ENCODE results near the gene POLR1C.

GRCh38 chr6:43510827-43511163 lies 6.1 kb upstream of the POLR1C start:
- no peak for TF ChIP-seq POLR2AphosphoS5 (IDR thresholded peaks at IDR 0.05; ENCODE audit: low read depth, low read length)
- TF ChIP-seq TAF1 (IDR thresholded peaks at IDR 0.05; ENCODE audit: borderline replicate concordance, insufficient read depth, low read length), result no peak

All from PFSK-1 (cell line).